GM20000 (cell line): ENCODE data around the gene SEPHS2.
A peak's percentile ranks its signal among the peaks of the same experiment; 100 is the strongest.

ENCODE experiments used
- DNase-seq: peaks from one replicate; pipeline ENCODE4 v3.0.0; 2012; ENCODE audit warnings: low spot score
- CTCF ChIP-seq: IDR thresholded peaks from 2 replicates; pipeline ENCODE4 v1.5.1; 2012; ENCODE audit warnings: mild to moderate bottlenecking, control low read depth; ENCODE audit errors: extremely low read depth, missing control alignments

Gene SEPHS2

DNA sequence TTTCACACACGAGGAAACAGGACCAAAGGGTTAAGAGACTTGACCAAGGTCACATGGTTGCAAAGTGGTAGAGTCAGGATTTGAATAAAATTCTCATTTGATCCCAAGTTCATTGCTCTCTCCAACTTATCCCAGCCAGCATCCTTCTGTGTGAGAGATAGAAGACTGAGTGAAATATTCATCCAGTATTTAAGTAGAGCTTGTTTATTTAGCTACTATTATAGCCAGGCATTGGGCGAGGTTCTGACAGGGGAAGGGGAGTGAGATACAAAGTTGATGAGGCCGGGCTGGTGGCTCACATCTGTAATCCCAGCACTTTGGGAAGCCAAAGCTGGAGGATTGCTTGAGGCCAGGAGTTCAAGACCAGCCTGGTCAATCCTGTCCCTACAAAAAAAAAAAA is 31.3 kb upstream of the SEPHS2 start:
- DNase-seq, result no peak
- no peak for TF ChIP-seq CTCF

DNA sequence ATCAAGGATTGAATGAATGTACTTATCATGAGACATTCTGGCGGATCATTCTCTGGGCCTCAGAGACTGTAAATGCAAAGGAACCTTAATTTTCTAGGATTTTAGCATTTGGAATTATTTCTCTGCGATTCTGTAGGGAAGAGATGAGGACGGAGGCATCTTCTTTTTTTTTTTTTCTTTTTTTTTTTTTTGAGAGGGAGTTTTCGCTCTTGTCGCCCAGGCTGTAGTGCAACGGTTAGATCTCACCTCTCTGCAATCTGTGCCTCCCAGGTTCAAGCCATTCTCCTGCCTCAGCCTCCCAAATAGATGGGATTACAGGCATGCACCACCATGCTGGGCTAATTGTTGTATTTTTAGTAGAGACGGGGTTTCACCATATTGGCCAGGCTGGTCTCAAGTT is 29.0 kb upstream of the SEPHS2 start:
- TF ChIP-seq CTCF, result no peak
- no peak for DNase-seq

DNA sequence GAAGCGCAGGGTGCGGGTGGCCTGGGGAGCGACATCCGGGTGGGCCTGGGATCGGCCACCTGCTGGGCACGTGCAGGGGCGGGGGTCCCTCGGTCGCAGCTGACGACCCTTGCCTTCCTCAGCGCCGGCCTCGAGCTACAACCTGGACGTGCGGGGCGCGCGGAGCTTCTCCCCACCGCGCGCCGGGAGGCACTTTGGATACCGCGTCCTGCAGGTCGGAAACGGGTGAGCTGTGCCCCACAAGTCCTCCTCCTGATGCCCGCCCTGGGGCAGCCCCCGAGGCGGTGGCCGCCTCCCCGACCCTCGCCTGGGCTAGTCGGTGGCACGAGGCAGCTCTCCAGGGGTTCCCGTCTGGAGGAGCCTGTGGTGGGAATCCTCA is 28.4 kb upstream of the SEPHS2 start:
- DNase-seq, result no peak
- no peak for TF ChIP-seq CTCF

DNA sequence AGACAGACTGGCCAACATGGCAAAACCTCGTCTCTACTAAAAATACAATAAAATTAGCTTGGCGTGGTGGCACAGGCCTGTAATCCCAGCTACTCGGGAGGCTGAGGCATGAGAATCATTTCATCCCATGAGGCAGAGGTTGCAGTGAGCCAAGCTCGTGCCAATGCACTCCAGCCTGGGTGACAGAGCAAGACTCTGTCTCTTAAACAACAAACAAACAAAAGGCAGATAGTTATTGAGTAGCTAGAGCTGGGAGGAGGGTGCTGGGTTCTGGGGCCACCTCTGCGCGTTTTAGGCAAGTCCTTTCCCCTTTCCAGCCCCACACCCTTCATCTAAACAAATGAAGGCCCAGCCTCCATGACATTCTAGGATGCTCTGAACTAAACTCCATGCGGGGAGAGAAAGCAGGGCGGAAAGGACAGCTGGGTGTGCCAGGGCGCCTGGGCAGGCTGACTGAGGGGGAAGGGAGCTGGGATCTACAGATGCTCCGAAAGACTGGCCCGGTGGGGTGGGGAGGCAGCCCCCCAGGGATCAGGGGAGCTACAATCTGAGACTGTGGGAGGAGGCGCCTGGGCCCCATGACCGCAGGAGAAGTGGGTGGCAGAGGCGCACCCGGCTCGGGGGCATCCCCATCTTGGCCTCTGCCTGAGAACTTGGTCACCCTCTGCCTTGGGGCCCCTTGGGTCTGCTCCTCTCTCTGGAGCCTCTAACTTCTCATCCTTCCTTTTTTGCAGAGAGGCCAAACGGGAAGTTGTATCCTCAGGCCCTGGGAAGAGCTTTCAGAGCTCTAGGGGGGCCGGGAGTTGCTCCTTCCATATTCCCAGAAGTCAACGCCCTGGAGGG is 27.8 kb upstream of the SEPHS2 start:
- DNase-seq, result peak; percentile 82
- no peak for TF ChIP-seq CTCF

DNA sequence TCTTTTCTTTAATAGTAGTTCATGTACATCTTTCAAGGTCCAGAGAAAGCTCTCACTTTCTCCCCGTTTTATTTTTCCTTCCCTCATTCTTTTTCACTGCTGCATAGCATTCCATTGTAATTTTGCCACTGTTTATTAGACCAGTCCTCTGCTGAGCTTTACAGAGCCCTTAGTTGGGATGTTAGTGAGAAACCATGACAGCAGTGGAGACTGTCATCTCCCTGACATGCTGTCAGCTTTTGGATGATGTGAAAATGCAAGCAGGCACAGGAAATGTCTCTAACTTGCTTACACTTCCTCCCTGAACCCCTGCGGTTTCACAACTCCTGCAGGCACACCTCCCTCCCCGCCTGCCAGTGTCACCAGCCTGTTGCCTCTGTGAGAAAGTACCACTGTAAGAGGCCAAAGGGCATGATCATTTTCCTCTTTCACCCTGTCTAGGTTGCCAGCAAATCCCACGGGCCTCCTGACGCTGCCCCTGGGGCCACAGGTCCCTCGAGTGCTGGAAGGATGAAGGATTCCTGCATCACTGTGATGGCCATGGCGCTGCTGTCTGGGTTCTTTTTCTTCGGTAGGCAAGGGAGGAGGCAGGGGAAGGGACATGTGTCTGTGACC is 26.8 kb upstream of the SEPHS2 start, which contains the start of gene ITGAL:
Gene ITGAL, plus strand, starts transcription at position 415 of the 615 bp plus-strand sequence. Its CDS starts 96 bp downstream, at position 511.
- no peak for TF ChIP-seq CTCF
- DNase-seq, result peak; percentile 83

DNA sequence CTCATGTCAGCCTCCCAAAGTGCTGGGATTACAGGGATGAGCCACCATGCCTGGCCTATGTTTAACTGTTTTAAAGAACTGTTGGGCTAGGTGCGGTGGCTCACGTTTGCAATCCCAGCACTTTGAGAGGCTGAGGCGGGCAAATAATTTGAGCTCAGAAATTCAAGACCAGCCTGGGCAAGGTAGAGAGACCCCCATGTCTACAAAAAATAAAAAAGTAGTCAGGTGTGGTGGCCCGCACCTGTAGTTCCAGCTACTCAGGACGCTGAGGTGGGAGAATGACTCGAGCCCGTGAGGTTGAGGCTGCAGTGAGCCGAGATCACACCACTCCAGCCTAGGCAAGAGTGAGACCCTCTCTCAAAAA is 24.9 kb upstream of the SEPHS2 start:
- TF ChIP-seq CTCF, result no peak
- DNase-seq, result no peak

DNA sequence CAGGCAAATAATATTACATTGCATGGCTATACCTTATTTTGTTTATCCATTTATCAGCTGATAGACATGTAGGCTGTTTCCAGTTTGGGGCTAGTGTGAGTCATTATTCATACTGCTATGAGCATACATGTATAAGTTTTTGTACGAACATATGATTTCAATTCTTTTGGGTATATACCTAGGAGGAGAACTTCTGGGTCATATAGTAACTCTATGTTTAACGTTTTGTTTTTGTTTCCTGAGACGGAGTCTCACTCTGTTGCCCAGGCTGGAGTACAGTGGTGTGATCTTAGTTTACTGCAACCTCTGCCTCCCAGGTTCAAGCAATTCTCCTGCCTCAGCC is 24.5 kb upstream of the SEPHS2 start:
- DNase-seq, result no peak
- no peak for TF ChIP-seq CTCF
